Small intestine (tissue), 7 donors: ENCODE measurements around the gene ANKRD7. TPM values are rescaled to one million over a fixed set of nuclear protein-coding genes. Genes with fewer than 3 reads are reported as not detected.

Source experiments
- DNase-seq, 2 donors: peaks; one replicate each; pipeline versions ENCODE4 v3.0.0 to v3.0.0-alpha.2; 2013
- FAIRE-seq: peaks from 2 replicates; lab custom pipeline; 2012; peaks lifted over from hg19 to GRCh38; lab: Jason Lieb, UNC
- H3K27ac ChIP-seq, 3 donors: one replicate each; pipeline ENCODE4 v1.5.1; 2013; ENCODE audit warnings: low read length in 2 of 3, mild to moderate bottlenecking in 2 of 3, control low read depth in 1 of 3, inconsistent platforms in 1 of 3, low read depth in 1 of 3, moderate library complexity in 1 of 3
- H3K27me3 ChIP-seq, 3 donors: one replicate each; pipeline ENCODE4 v1.6.1; 2013; ENCODE audit warnings: low read length in 3 of 3, inconsistent platforms in 1 of 3; ENCODE audit not compliant: control insufficient read depth in 3 of 3, insufficient read depth in 3 of 3
- H3K36me3 ChIP-seq, 3 donors: one replicate each; pipeline ENCODE4 v1.6.1; 2013; ENCODE audit warnings: low read length in 3 of 3, inconsistent platforms in 1 of 3, low read depth in 1 of 3, mild to moderate bottlenecking in 1 of 3, moderate library complexity in 1 of 3; ENCODE audit not compliant: control insufficient read depth in 3 of 3, insufficient read depth in 2 of 3
- H3K4me1 ChIP-seq, 3 donors: one replicate each; pipeline ENCODE4 v1.6.1; 2013; ENCODE audit warnings: low read length in 2 of 3, inconsistent platforms in 1 of 3, low read depth in 1 of 3, mild to moderate bottlenecking in 1 of 3, moderate library complexity in 1 of 3; ENCODE audit not compliant: control insufficient read depth in 3 of 3, insufficient read depth in 2 of 3
- H3K4me3 ChIP-seq, 3 donors: one replicate each; pipeline ENCODE4 v1.5.1; 2013; ENCODE audit warnings: low read length in 3 of 3, control low read depth in 1 of 3, inconsistent platforms in 1 of 3, low read depth in 1 of 3, mild to moderate bottlenecking in 1 of 3, moderate library complexity in 1 of 3
- H3K9me3 ChIP-seq, 2 donors: one replicate each; pipeline ENCODE4 v1.6.1; 2013; ENCODE audit warnings: low read depth in 1 of 2, low read length in 1 of 2; ENCODE audit not compliant: control insufficient read depth in 2 of 2, insufficient read depth in 1 of 2
- whole genome bisulfite sequencing, 3 donors: extraction: QIAGEN DNeasy Blood & Tissue Kit; methylation state at CpG; one replicate each; pipeline ENCODE4 v1.1.7; 2013; 5-methylcytosine and 5-hydroxymethylcytosine counted together
- polyA plus RNA-seq, 4 donors: library from polyadenylated mRNA; stranded (reverse) in 3 of 4; unstranded in 1 of 4; fragments of 200-250 nt in 3 of 4; fragments of 120-200 nt in 1 of 4; gene quantifications; one replicate each; pipeline versions ENCODE4 v1.2.1 to v1.2.3, GENCODE V29; 2013
- donor health status: healthy with polysubstance abuse.
- donor health status: control.
- donor health status: control.
- donor health status: Bipolar disorder and iron deficiency.
- donor health status: healthy.

ANKRD7 gene
- polyA plus RNA-seq, 4 donors, result 0.12 to 0.38 TPM; not detected in 2

DNA sequence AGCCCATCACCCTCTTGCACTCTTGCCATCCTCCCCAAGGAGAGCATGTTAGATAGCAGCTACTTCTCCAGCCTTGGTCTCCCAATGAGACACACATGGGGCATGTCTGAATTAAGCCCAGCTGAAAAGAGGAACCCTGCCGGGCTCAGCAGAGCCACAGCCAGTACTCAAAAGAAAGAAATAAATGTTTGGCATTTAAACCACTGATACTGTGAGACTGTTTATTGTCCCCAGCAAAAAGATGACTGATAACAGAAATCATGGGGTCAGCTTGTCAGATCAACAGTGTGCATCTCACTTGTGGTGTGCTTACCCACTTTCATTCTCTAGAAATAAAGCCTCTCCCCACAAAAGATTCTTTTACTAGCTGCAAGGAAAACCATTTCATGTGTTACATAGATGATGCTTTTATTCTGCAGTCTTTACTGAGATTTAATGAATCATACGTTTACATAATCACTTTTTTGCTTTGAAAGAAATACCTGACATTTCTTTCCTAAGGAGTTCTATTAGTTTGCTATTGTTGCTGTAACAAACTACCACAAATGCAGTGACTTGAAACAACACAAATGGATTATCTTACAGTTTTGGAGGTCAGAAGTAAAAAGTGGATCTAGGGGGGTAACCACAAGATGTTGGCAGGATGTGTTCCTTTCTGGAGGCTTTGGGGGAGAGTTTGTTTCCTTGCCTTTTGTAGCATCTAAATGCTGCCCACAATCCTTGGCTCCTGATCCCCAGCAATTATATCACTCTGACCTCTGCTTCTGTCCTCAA lies 20.9 kb downstream of the ANKRD7 start:
- H3K27me3 ChIP-seq, result no peaks in the 10 kb centered on the region
- no peak for FAIRE-seq
- 30 to 58% (median 32%) methylated on average over 2 of the region's 2 CpGs for WGBS, 3 donors
- no peaks in the 10 kb centered on the region for H3K9me3 ChIP-seq
- no peak overlapping the region for H3K4me3 ChIP-seq
- H3K4me1 ChIP-seq, result no peaks in the 10 kb centered on the region
- no peaks in the 10 kb centered on the region for H3K36me3 ChIP-seq
- no peak overlapping the region for H3K27ac ChIP-seq
- no peak for DNase-seq

DNA sequence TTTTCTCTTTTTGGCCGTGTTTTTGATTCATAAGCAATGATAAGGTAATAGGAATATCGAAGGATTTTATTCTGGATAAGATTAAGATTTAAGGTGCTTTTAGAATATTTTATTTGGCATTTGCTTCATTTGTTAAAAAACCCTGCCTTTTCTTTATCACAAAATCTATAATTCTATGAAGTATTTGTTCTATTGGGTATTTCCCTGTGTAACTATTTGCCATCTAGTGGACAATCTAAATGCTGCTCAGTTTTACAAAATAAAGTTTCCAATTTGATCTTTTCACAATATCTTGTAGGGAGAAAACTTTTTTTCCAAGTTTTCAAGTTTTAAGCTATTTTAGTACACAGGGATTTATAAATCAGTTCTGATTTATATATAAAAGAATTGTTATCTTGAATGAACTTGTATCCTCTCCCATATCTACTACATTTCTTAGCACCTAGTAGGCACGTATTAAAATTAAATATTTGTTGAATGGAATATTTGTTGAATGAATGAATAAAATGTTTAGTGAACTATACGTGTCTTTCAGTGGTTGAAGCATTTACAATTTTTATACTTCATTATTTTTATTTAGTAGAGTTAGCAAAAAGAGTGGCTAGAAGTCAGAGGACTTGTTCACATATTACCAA lies 26.5 kb downstream of the ANKRD7 start:
- no peaks in the 10 kb centered on the region for H3K27me3 ChIP-seq
- H3K36me3 ChIP-seq, result no peaks in the 10 kb centered on the region
- no peak for FAIRE-seq
- H3K4me1 ChIP-seq, result no peaks in the 10 kb centered on the region
- no peak for DNase-seq
- H3K4me3 ChIP-seq, result no peak overlapping the region
- 75 to 87% (median 87%) methylated on average over 4 of the region's 4 CpGs for WGBS, 3 donors
- H3K9me3 ChIP-seq, result no peaks in the 10 kb centered on the region
- H3K27ac ChIP-seq, result no peak overlapping the region

DNA sequence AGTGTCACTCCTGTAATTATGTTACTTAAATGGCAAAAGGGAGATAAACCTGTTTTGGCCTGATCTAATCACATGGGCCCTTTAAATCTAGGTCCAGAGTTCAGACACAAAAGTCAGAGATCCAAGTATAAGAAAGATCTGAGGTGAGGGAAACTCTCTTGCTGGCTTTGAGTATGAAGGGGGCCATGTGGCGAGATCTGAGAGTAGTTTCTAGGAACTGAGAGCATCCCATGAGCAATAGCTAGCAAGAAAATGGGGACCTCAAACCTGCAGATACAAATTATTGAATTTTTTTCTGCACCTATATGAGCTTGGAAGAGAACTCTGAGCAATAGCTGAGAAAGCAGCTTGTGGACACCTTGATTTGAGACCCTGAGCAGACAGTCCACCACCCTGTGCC lies 27.6 kb downstream of the ANKRD7 start:
- H3K27me3 ChIP-seq, result no peaks in the 10 kb centered on the region

DNA sequence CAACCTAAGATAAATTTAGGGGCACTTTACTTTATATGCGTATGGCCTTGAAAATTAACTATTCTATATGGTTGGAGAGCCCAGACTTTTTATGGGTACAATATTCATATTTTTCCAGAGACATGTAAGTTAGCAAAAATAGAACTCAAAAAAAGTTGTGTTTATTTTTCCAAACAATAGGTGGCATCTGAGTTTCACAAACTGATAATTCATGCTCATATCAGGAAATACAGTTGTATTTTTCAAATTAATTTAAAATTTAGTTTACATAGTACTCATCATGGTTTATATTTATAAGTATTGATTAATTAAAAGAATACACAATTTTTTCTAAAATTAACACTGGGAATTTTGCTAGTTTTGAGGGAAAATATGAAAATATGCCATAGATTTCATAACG lies 34.6 kb downstream of the ANKRD7 start:
- WGBS, 3 donors, result 89 to 97% (median 95%) methylated on average over 2 of the region's 2 CpGs
- FAIRE-seq, result peak; percentile 86
- no peak for DNase-seq

More for the DNA sequence above, 27.6 kb downstream of the ANKRD7 start:
- no peak overlapping the region for H3K4me3 ChIP-seq
- no peak overlapping the region for H3K27ac ChIP-seq
- WGBS, 3 donors, result 74 to 79% (median 77%) methylated on average over 1 of the region's 1 CpG
- H3K36me3 ChIP-seq, result no peaks in the 10 kb centered on the region
- H3K9me3 ChIP-seq, result no peaks in the 10 kb centered on the region
- DNase-seq, result peak in 1 of 2 donors; percentile 4
- FAIRE-seq, result no peak
- H3K4me1 ChIP-seq, result no peaks in the 10 kb centered on the region

DNA sequence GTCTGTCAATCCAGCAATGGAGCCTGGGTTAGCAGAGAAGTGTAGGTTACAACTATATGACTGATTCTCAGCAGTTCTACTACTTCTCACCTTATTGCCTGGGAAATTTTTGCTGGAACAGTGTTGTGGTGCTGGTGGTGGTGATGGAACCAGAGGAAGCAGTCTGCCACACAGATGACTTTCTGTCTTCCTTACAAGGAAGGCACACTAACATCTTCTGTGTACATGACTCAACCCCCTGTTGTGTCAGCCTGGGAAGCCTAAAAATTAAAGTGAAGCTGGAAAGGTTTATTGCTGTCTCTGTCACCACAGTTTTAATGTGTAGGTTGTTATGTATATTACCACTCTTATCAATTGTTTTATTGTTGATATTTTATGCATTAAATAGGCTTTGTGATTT lies 40.3 kb downstream of the ANKRD7 start:
- Histone ChIP-seq H3K4me1 (no peaks in the 10 kb centered on the region), H3K27ac (no peak overlapping the region), H3K4me3 (no peak overlapping the region), H3K36me3 (no peaks in the 10 kb centered on the region), H3K27me3 (no peaks in the 10 kb centered on the region), H3K9me3 (no peaks in the 10 kb centered on the region)
- no peak for FAIRE-seq
- DNase-seq, result no peak

More for the DNA sequence above, 34.6 kb downstream of the ANKRD7 start:
- Histone ChIP-seq H3K36me3 (no peaks in the 10 kb centered on the region), H3K9me3 (no peaks in the 10 kb centered on the region), H3K27me3 (no peaks in the 10 kb centered on the region), H3K4me3 (no peak overlapping the region), H3K27ac (no peak overlapping the region), H3K4me1 (no peaks in the 10 kb centered on the region)

DNA sequence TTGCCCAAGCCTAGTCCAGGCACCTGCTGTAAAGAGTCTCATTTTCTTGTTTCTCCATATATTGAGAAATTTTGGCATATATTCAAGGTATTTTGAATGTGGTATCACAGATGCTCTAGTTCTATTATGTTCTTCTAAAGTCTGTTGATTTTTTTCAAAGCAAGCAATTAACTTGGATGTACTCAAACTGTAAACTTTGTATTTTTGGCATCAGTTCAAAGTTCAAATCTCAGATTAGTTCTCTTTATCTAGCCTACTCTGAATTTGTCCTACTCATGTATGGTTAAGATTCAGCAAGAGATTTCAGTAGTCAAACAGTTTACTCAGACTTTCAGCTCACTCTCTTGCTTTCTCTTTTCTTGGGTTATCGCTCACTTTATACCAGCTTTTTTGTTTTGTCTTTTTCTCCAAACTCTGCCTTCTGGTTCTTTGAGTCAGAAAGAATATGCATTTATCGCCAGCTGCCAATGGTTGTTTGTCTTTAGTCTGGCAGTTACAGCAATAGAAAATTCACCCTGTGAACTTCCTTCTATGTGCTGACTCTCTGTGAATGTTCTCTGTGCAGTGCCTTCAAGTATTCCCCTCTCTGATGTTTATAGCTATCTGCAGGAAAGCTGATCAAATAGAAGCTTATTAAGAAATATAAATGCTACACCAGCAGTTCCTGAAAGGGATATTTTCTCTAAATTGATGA lies 56.0 kb downstream of the ANKRD7 start:
- whole genome bisulfite sequencing, 3 donors, result 9 to 27% (median 20%) methylated on average over 2 of the region's 2 CpGs
- DNase-seq (peak; percentile 15 to 53), FAIRE-seq (no peak)
- Histone ChIP-seq H3K36me3 (no peaks in the 10 kb centered on the region), H3K4me3 (no peak overlapping the region), H3K27me3 (no peaks in the 10 kb centered on the region), H3K27ac (peak overlapping the region in 1 of 3 donors; percentile 32), H3K4me1 (peaks cover 0 to 9% (median 0%) of the 10 kb centered on the region in 3 donors), H3K9me3 (no peaks in the 10 kb centered on the region)

DNA sequence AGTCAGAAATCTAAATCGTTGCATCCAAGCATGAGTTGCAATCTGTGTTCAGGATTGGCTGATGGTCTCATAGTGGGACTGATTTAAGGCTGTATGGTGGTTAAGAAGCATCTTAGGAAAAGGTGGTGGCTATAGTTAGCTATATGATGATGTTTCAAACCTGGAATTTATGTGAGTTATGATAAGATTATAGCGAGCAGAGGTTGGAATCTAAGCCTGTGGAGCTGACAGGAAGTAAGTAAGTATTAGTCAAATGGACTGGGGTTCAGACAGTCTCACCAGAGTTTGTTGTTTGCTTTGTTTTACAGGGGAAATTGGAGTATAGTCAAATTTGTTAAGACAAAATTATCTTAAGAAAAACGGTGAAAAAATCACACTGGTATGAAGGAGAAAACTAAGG lies 56.7 kb downstream of the ANKRD7 start:
- FAIRE-seq, result no peak

DNA sequence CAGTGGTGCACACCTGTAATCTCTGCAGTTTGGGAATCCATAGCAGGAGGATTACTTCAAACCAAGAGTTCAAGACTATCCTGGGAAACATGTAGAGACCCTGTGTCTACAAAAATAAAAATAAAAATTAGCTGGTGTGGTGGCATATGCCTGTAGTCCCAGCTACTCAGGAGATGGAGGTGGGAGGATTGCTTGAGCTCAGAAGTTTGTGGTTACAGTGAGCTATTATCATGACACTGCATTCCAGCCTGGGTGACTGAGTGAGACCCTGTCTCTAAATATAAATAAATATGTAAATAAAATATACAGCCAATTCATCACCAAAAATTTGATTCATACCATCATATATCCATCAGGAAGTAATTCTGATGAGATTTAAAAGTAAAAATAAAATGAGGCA lies 60.9 kb downstream of the ANKRD7 start:
- H3K36me3 ChIP-seq, result no peaks in the 10 kb centered on the region
- H3K27ac ChIP-seq, result no peak overlapping the region
- no peaks in the 10 kb centered on the region for H3K27me3 ChIP-seq
- FAIRE-seq (no peak), DNase-seq (no peak)
- H3K4me3 ChIP-seq, result no peak overlapping the region
- peaks cover 0 to 5% (median 0%) of the 10 kb centered on the region in 3 donors for H3K4me1 ChIP-seq
- peaks cover 0 to 7% of the 10 kb centered on the region in 2 donors for H3K9me3 ChIP-seq

More for the DNA sequence above, 56.7 kb downstream of the ANKRD7 start:
- no peaks in the 10 kb centered on the region for H3K36me3 ChIP-seq
- no peaks in the 10 kb centered on the region for H3K27me3 ChIP-seq
- H3K4me3 ChIP-seq, result no peak overlapping the region
- H3K27ac ChIP-seq, result no peak overlapping the region
- 7 to 27% (median 20%) methylated on average over 3 of the region's 3 CpGs for WGBS, 3 donors
- peaks cover 0 to 9% (median 0%) of the 10 kb centered on the region in 3 donors for H3K4me1 ChIP-seq
- DNase-seq, result peak; percentile 8 to 57
- no peaks in the 10 kb centered on the region for H3K9me3 ChIP-seq
